H1 (cell line): ENCODE measurements around the gene TBC1D24. TPM values are rescaled to one million over a fixed set of nuclear protein-coding genes. Genes with fewer than 3 reads are reported as not detected.
"Not testable (repeated sequence)": the region's sequence is repeated elsewhere in the genome, so short reads cannot be mapped to it uniquely, and the experiment has no call there.

ENCODE experiments used
- CTCF ChIA-PET: fragments of 300-600 bp; sonication (Branson Sonifier 250); formaldehyde crosslinking; loops from one replicate; lab custom pipeline; 2021; ENCODE audit not compliant: partially characterized antibody; lab: Charles Lee
- POLR2A ChIA-PET: fragments of 300-600 bp; sonication (Branson Sonifier 250); formaldehyde crosslinking; loops from one replicate; lab custom pipeline; 2021; ENCODE audit warnings: inconsistent platforms; ENCODE audit not compliant: partially characterized antibody; lab: Charles Lee
- DNase-seq, 2 experiments: peaks; one replicate each; pipeline versions ENCODE4 v3.0.0 to v3.0.0-alpha.2; 2010 to 2022; ENCODE audit warnings: low spot score in 2 of 2, low read depth in 1 of 2, mixed read lengths in 1 of 2
- FAIRE-seq: peaks from 2 replicates; lab custom pipeline; 2011; peaks lifted over from hg19 to GRCh38; lab: Jason Lieb, UNC
- H2AFZ ChIP-seq: 2 replicates; pipeline ENCODE4 v1.8.1; 2012; ENCODE audit warnings: low read length, inconsistent platforms
- H2AK5ac ChIP-seq: 2 replicates; pipeline ENCODE4 v1.6.1; 2013; ENCODE audit warnings: low read depth, low read length
- H2BK120ac ChIP-seq: replicated peaks from 2 replicates; pipeline ENCODE3; 2013; ENCODE audit warnings: low read depth, low read length, inconsistent platforms
- H2BK12ac ChIP-seq: 2 replicates; pipeline ENCODE4 v1.6.1; 2013; ENCODE audit warnings: low read depth, low read length
- H2BK15ac ChIP-seq: 2 replicates; pipeline ENCODE4 v1.6.1; 2013; ENCODE audit warnings: low read length
- H2BK20ac ChIP-seq: 2 replicates; pipeline ENCODE4 v1.6.1; 2013; ENCODE audit warnings: low read length
- H2BK5ac ChIP-seq: 2 replicates; pipeline ENCODE4 v1.6.1; 2013; ENCODE audit warnings: low read depth, low read length
- H3K14ac ChIP-seq: 2 replicates; pipeline ENCODE4 v1.6.1; 2013; ENCODE audit warnings: inconsistent platforms; ENCODE audit not compliant: insufficient read length
- H3K18ac ChIP-seq: 2 replicates; pipeline ENCODE4 v1.6.1; 2013; ENCODE audit warnings: low read length; ENCODE audit errors: extremely low read depth
- H3K23ac ChIP-seq: 2 replicates; pipeline ENCODE4 v1.6.1; 2013; ENCODE audit warnings: inconsistent platforms; ENCODE audit not compliant: insufficient read length
- H3K23me2 ChIP-seq: 2 replicates; pipeline ENCODE4 v1.6.1; 2013; ENCODE audit warnings: low read depth, low read length
- H3K27ac ChIP-seq: 2 replicates; pipeline ENCODE4 v1.6.1; 2011; ENCODE audit warnings: low read depth, low read length, inconsistent platforms
- H3K27me3 ChIP-seq, 4 experiments: replicated peaks in 1 of 4; 1 replicate in 1 of 4; 2 replicates in 3 of 4; pipeline versions ENCODE4 v1.6.1 to v1.8.1; 2011 to 2013; ENCODE audit warnings: low read length in 3 of 4, mild to moderate bottlenecking in 3 of 4, inconsistent platforms in 2 of 4, mixed read lengths in 2 of 4, moderate library complexity in 1 of 4; ENCODE audit not compliant: control insufficient read depth in 3 of 4, insufficient read depth in 3 of 4; ENCODE audit errors: extremely low read depth in 1 of 4
- H3K36me3 ChIP-seq, 4 experiments: 2 replicates each; pipeline versions ENCODE4 v1.6.1 to v1.8.1; 2011 to 2013; ENCODE audit warnings: mild to moderate bottlenecking in 4 of 4, low read length in 3 of 4, moderate library complexity in 2 of 4, control low read depth in 1 of 4, inconsistent platforms in 1 of 4; ENCODE audit not compliant: insufficient read depth in 4 of 4, control insufficient read depth in 2 of 4
- H3K4ac ChIP-seq: replicated peaks from 2 replicates; pipeline ENCODE3; 2013; ENCODE audit warnings: low read length, low read depth, mixed read lengths, inconsistent platforms; ENCODE audit not compliant: insufficient read length
- H3K4me1 ChIP-seq, 4 experiments: replicated peaks in 1 of 4; 1 replicate in 1 of 4; 2 replicates in 3 of 4; pipeline versions ENCODE4 v1.6.1 to v1.8.1; 2011 to 2013; ENCODE audit warnings: low read length in 3 of 4, inconsistent platforms in 2 of 4, mixed read lengths in 1 of 4; ENCODE audit not compliant: insufficient read depth in 4 of 4, control insufficient read depth in 3 of 4
- H3K4me2 ChIP-seq, 2 experiments: 2 replicates each; pipeline versions ENCODE4 v1.6.1 to v1.8.1; 2011 to 2013; ENCODE audit warnings: low read depth in 2 of 2, low read length in 2 of 2, control low read depth in 1 of 2, inconsistent platforms in 1 of 2, mild to moderate bottlenecking in 1 of 2; ENCODE audit not compliant: insufficient read depth in 1 of 2
- H3K4me3 ChIP-seq, 4 experiments: fragments of 200-600, 300-600 bp in 1 of 4; sonication (generic), shearing (Covaris generic), sonication (Bioruptor Twin) in 1 of 4; 2 replicates each; pipeline versions ENCODE4 v1.5.1 to v1.8.1; 2011 to 2016; ENCODE audit warnings: low read length in 4 of 4, low read depth in 3 of 4, control low read depth in 2 of 4, inconsistent platforms in 2 of 4, mild to moderate bottlenecking in 2 of 4, mixed read lengths in 1 of 4, moderate library complexity in 1 of 4; ENCODE audit not compliant: insufficient read depth in 2 of 4; ENCODE audit errors: extremely low read depth in 1 of 4
- H3K56ac ChIP-seq: replicated peaks from 2 replicates; pipeline ENCODE3; 2013; ENCODE audit warnings: low read depth, mild to moderate bottlenecking, mixed read lengths, low read length, inconsistent platforms; ENCODE audit not compliant: insufficient read length
- H3K79me1 ChIP-seq: 2 replicates; pipeline ENCODE4 v1.6.1; 2013; ENCODE audit warnings: low read depth, low read length, control low read depth
- H3K79me2 ChIP-seq, 2 experiments: 2 replicates each; pipeline versions ENCODE4 v1.6.1 to v1.8.1; 2012 to 2013; ENCODE audit warnings: low read length in 2 of 2, mild to moderate bottlenecking in 2 of 2, inconsistent platforms in 1 of 2; ENCODE audit not compliant: insufficient read depth in 2 of 2, control insufficient read depth in 1 of 2
- H3K9ac ChIP-seq, 4 experiments: replicated peaks in 1 of 4; 1 replicate in 1 of 4; 2 replicates in 3 of 4; pipeline versions ENCODE4 v1.6.1 to v1.8.1; 2011 to 2013; ENCODE audit warnings: low read depth in 3 of 4, low read length in 3 of 4, control low read depth in 2 of 4, mild to moderate bottlenecking in 2 of 4, moderate library complexity in 2 of 4, inconsistent platforms in 1 of 4; ENCODE audit errors: extremely low read depth in 1 of 4
- H3K9me3 ChIP-seq, 2 experiments: 2 replicates each; pipeline versions ENCODE4 v1.6.1 to v1.8.1; 2012 to 2013; ENCODE audit warnings: mild to moderate bottlenecking in 2 of 2, moderate library complexity in 2 of 2, control low read depth in 1 of 2, inconsistent platforms in 1 of 2, low read depth in 1 of 2, low read length in 1 of 2, mixed read lengths in 1 of 2; ENCODE audit not compliant: insufficient read depth in 2 of 2
- H4K20me1 ChIP-seq, 2 experiments: replicated peaks in 1 of 2; 2 replicates each; pipeline versions ENCODE3 to v1.8.1; 2011 to 2013; ENCODE audit warnings: inconsistent platforms in 2 of 2, low read length in 2 of 2, mild to moderate bottlenecking in 1 of 2; ENCODE audit not compliant: insufficient read depth in 2 of 2, control insufficient read depth in 1 of 2
- H4K5ac ChIP-seq: 2 replicates; pipeline ENCODE4 v1.6.1; 2013; ENCODE audit warnings: low read length, low read depth, mixed read lengths, inconsistent platforms; ENCODE audit not compliant: insufficient read length
- H4K8ac ChIP-seq: 2 replicates; pipeline ENCODE4 v1.8.0; 2013; ENCODE audit warnings: mild to moderate bottlenecking, moderate library complexity, low read length, inconsistent platforms; ENCODE audit not compliant: insufficient read depth; ENCODE audit errors: extremely low read depth
- H4K91ac ChIP-seq: replicated peaks from 2 replicates; pipeline ENCODE3; 2013; ENCODE audit warnings: low read length, mixed read lengths, inconsistent platforms; ENCODE audit not compliant: insufficient read length
- WGBS, 2 experiments: shearing (Covaris generic) in 1 of 2; methylation state at CpG; one replicate each; pipeline versions ENCODE4 v1.1.6 to v1.1.7; 2013 to 2015; ENCODE audit warnings: low lambda C conversion rate in 2 of 2, mixed read lengths in 2 of 2, inconsistent platforms in 1 of 2, low coverage in 1 of 2, missing lambda C conversion rate in 1 of 2; ENCODE audit not compliant: insufficient replicate concordance in 2 of 2, insufficient coverage in 1 of 2, insufficient read length in 1 of 2; ENCODE audit errors: extremely low coverage in 1 of 2, missing lambda C conversion rate in 1 of 2; 5-methylcytosine and 5-hydroxymethylcytosine counted together
- polyA plus RNA-seq, 7 experiments: library from polyadenylated mRNA; depleted of rRNA in 3 of 7; stranded (reverse) in 5 of 7; unstranded in 2 of 7; fragments of >200 nt in 5 of 7; fragments of 200-250 nt in 2 of 7; gene quantifications; 1 replicate in 5 of 7; 2 replicates in 1 of 7; 4 replicates in 1 of 7; pipeline versions ENCODE4 v1.2.1 to v1.2.3, GENCODE V29; 2011 to 2013; ENCODE audit warnings: missing spikeins in 2 of 7, mixed read lengths in 2 of 7
- total RNA-seq: library from RNA; stranded (reverse); fragmentation: NEBNext Ultra II Directional; extraction: Animal tissue kit (Norgen Biotek cat#: 25700); gene quantifications from 2 replicates; pipeline ENCODE4 v1.2.1, GENCODE V29; 2021

TBC1D24 gene
- total and polyA plus RNA-seq, 2 of the 8 experiments (the other 6 are each of a cell fraction or from before 2014, with no cell fraction given), result 8.7 to 21.5 TPM

- WGBS, 2 experiments, result 83% methylated on average over 11 of the region's 14 CpGs; no CpG with 5 or more reads in 1 of the 2 experiments
- not testable (repeated sequence) for H3K27me3 ChIP-seq, H3K9me3 ChIP-seq, H3K18ac ChIP-seq, H3K79me1 ChIP-seq, H2BK20ac ChIP-seq, H2BK5ac ChIP-seq, H4K8ac ChIP-seq, H3K4me3 ChIP-seq, DNase-seq, H3K4me1 ChIP-seq, H4K20me1 ChIP-seq, H3K4me2 ChIP-seq, FAIRE-seq, H3K4ac ChIP-seq, H3K23me2 ChIP-seq, H3K14ac ChIP-seq, H2BK12ac ChIP-seq, H3K56ac ChIP-seq, H2AFZ ChIP-seq, H2BK15ac ChIP-seq, H3K9ac ChIP-seq, H4K5ac ChIP-seq, H3K27ac ChIP-seq, H2BK120ac ChIP-seq, H3K23ac ChIP-seq, H4K91ac ChIP-seq, H3K36me3 ChIP-seq, H2AK5ac ChIP-seq
- ChIA-PET POLR2A (interaction anchor here (0.6 to 1.4 kb wide), 2 partner anchors 11 to 399 kb away, joined by 3 to 4 read pairs; no protein-coding TSS in a partner anchor), CTCF (interaction anchor here (0.7 to 1.0 kb wide), 2 partner anchors 24 to 52 kb away, joined by 3 read pairs; partner anchors contain the start of gene AMDHD2)
- H3K79me2 ChIP-seq, result peaks cover 0 to 45% of the 10 kb centered on the region in 2 experiments; a peak in 2 of 4 replicates
Measured at GRCh38 chr16:2543771-2544170, 68.8 kb downstream of the TBC1D24 start.

GRCh38 chr16:2550283-2550878, 75.5 kb downstream of the TBC1D24 start:
- H3K27me3 ChIP-seq, H2BK120ac ChIP-seq, POLR2A ChIA-PET, H2BK5ac ChIP-seq, H2BK12ac ChIP-seq, H3K23me2 ChIP-seq, H2BK15ac ChIP-seq, H4K5ac ChIP-seq, H3K4ac ChIP-seq, H4K91ac ChIP-seq, H3K9me3 ChIP-seq, H3K18ac ChIP-seq, H3K4me2 ChIP-seq, H3K27ac ChIP-seq, H3K4me3 ChIP-seq, H2BK20ac ChIP-seq, H3K14ac ChIP-seq, CTCF ChIA-PET, H4K8ac ChIP-seq, H3K4me1 ChIP-seq, H3K23ac ChIP-seq, H3K79me1 ChIP-seq, H3K9ac ChIP-seq, H2AK5ac ChIP-seq, FAIRE-seq, H3K56ac ChIP-seq, DNase-seq, H2AFZ ChIP-seq, H4K20me1 ChIP-seq, H3K36me3 ChIP-seq: not testable (repeated sequence)
- no CpG with 5 or more reads among the region's 14 CpGs for WGBS, 2 experiments
- peaks cover 0 to 14% of the 10 kb centered on the region in 2 experiments; a peak in 2 of 4 replicates for H3K79me2 ChIP-seq
